Endothelial cell (in vitro differentiated cells): ENCODE measurements around the gene POLE. TPM values are rescaled to one million over a fixed set of nuclear protein-coding genes. Genes with fewer than 3 reads are reported as not detected.

ENCODE experiments used
- DNase-seq: peaks from one replicate; pipeline ENCODE4 v3.0.0; 2021; ENCODE audit warnings: low spot score
- H3K27ac Mint-ChIP-seq: one replicate; pipeline ENCODE4 v1.8.0; 2021; ENCODE audit warnings: mixed read lengths, inconsistent platforms; ENCODE audit not compliant: unreplicated experiment
- H3K27me3 Mint-ChIP-seq: one replicate; pipeline ENCODE4 v1.8.0; 2021; ENCODE audit warnings: mild to moderate bottlenecking, moderate library complexity, mixed read lengths, inconsistent platforms; ENCODE audit not compliant: unreplicated experiment
- H3K36me3 Mint-ChIP-seq: one replicate; pipeline ENCODE4 v1.8.0; 2021; ENCODE audit warnings: mild to moderate bottlenecking, low read depth, mixed read lengths, inconsistent platforms; ENCODE audit not compliant: unreplicated experiment
- H3K4me1 Mint-ChIP-seq: one replicate; pipeline ENCODE4 v1.8.0; 2021; ENCODE audit warnings: mild to moderate bottlenecking, mixed read lengths, inconsistent platforms; ENCODE audit not compliant: unreplicated experiment
- H3K4me3 Mint-ChIP-seq: one replicate; pipeline ENCODE4 v1.8.0; 2021; ENCODE audit warnings: mild to moderate bottlenecking, mixed read lengths, inconsistent platforms; ENCODE audit not compliant: unreplicated experiment
- H3K9me3 Mint-ChIP-seq: one replicate; pipeline ENCODE4 v1.8.0; 2021; ENCODE audit warnings: mixed read lengths, inconsistent platforms; ENCODE audit not compliant: unreplicated experiment
- CTCF ChIP-seq: fragments of 200-600 bp; sonication (generic); IDR thresholded peaks from one replicate; pipeline ENCODE4 v1.5.0; 2021; ENCODE audit warnings: antibody characterized with exemption; ENCODE audit not compliant: unreplicated experiment
- total RNA-seq: library from RNA; stranded (reverse); fragmentation: NEBNext Ultra II Directional; extraction: Animal tissue kit (Norgen Biotek cat#: 25700); gene quantifications from one replicate; pipeline ENCODE4 v1.2.1, GENCODE V29; 2021; ENCODE audit not compliant: unreplicated experiment

Gene POLE
- total RNA-seq, 1 donor from 2014 or later: 137 TPM

- DNase-seq: no peak
- Mint-ChIP-seq H3K4me3 (no peak overlapping the region), H3K36me3 (peaks cover 11% of the 10 kb centered on the region), H3K4me1 (peaks cover 17% of the 10 kb centered on the region), H3K9me3 (no peaks in the 10 kb centered on the region), H3K27ac (no peak overlapping the region), H3K27me3 (peaks cover 22% of the 10 kb centered on the region)
- no peak for TF ChIP-seq CTCF
These were observed 92.0 kb downstream of the POLE start for GRCh38 chr12:132595183-132595582.

- DNase-seq: peak; percentile 70
- H3K4me1 Mint-ChIP-seq: peaks cover 17% of the 10 kb centered on the region
- H3K36me3 Mint-ChIP-seq: peaks cover 11% of the 10 kb centered on the region
- peak overlapping the region; percentile 28 for H3K4me3 Mint-ChIP-seq
- no peak overlapping the region for H3K27ac Mint-ChIP-seq
- peaks cover 14% of the 10 kb centered on the region for H3K27me3 Mint-ChIP-seq
- no peaks in the 10 kb centered on the region for H3K9me3 Mint-ChIP-seq
- no peak for TF ChIP-seq CTCF
These were observed 93.2 kb downstream of the POLE start for GRCh38 chr12:132593938-132594358.

GRCh38 chr12:132593521-132593920 lies 93.6 kb downstream of the POLE start:
- Mint-ChIP-seq H3K4me1 (peaks cover 13% of the 10 kb centered on the region), H3K27me3 (peaks cover 9% of the 10 kb centered on the region), H3K27ac (no peak overlapping the region), H3K4me3 (peak overlapping the region; percentile 28), H3K9me3 (no peaks in the 10 kb centered on the region), H3K36me3 (peaks cover 11% of the 10 kb centered on the region)
- no peak for TF ChIP-seq CTCF
- no peak for DNase-seq

GRCh38 chr12:132593071-132593470 lies 94.1 kb downstream of the POLE start:
- Mint-ChIP-seq H3K36me3 (peaks cover 11% of the 10 kb centered on the region), H3K27me3 (peaks cover 9% of the 10 kb centered on the region), H3K9me3 (no peaks in the 10 kb centered on the region), H3K4me1 (peaks cover 13% of the 10 kb centered on the region), H3K4me3 (no peak overlapping the region), H3K27ac (no peak overlapping the region)
- no peak for TF ChIP-seq CTCF
- no peak for DNase-seq

GRCh38 chr12:132592282-132592970 lies 94.7 kb downstream of the POLE start:
- Mint-ChIP-seq H3K4me3 (no peak overlapping the region), H3K27me3 (peaks cover 6% of the 10 kb centered on the region), H3K27ac (no peak overlapping the region), H3K9me3 (no peaks in the 10 kb centered on the region), H3K4me1 (peaks cover 9% of the 10 kb centered on the region), H3K36me3 (peaks cover 8% of the 10 kb centered on the region)
- no peak for TF ChIP-seq CTCF
- no peak for DNase-seq
